Upper lobe of left lung (tissue), 6 donors: ENCODE measurements around the gene BBLN. TPM values are rescaled to one million over a fixed set of nuclear protein-coding genes. Genes with fewer than 3 reads are reported as not detected.

Source experiments
- ATAC-seq, 2 donors: fragments of 200-7000 bp; cut with Tn5 transposase; one replicate each; pipeline ENCODE4 v1.9.1; 2022; ENCODE audit warnings: mild to moderate bottlenecking in 2 of 2, moderate library complexity in 2 of 2; ENCODE audit not compliant: low FRiP score in 2 of 2
- DNase-seq, 2 donors: peaks; one replicate each; pipeline ENCODE4 v3.0.0-alpha.2; 2019 to 2020
- H3K27ac ChIP-seq, 4 donors: fragments of 200-600 bp; sonication (generic); one replicate each; pipeline ENCODE4 v1.5.1; 2016 to 2019
- H3K27me3 ChIP-seq, 4 donors: fragments of 200-600 bp; sonication (generic); one replicate each; pipeline ENCODE4 v1.5.1; 2017 to 2019
- H3K36me3 ChIP-seq, 4 donors: fragments of 200-600 bp; sonication (generic); one replicate each; pipeline ENCODE4 v1.5.1; 2016 to 2019
- H3K4me1 ChIP-seq, 4 donors: fragments of 200-600 bp; sonication (generic); one replicate each; pipeline ENCODE4 v1.5.1; 2018 to 2019
- H3K4me3 ChIP-seq, 4 donors: fragments of 200-600 bp; sonication (generic); one replicate each; pipeline ENCODE4 v1.5.1; 2017 to 2019; ENCODE audit warnings: mild to moderate bottlenecking in 2 of 4, moderate library complexity in 1 of 4
- H3K9me3 ChIP-seq, 4 donors: fragments of 200-600 bp; sonication (generic); one replicate each; pipeline ENCODE4 v1.5.1; 2018 to 2019
- CTCF ChIP-seq, 6 experiments: fragments of 450-650 bp in 4 of 6; fragments of 200-600 bp in 2 of 6; sonication (generic) in 2 of 6; IDR thresholded peaks; one replicate each; pipeline ENCODE4 v1.5.1; 2016 to 2019; ENCODE audit warnings: antibody characterized with exemption in 6 of 6
- EP300 ChIP-seq, 4 donors: sonication (generic); formaldehyde crosslinking; IDR thresholded peaks; one replicate each; pipeline ENCODE4 v1.5.1; 2017; ENCODE audit warnings: antibody characterized with exemption in 4 of 4, control low read depth in 2 of 4
- POLR2A ChIP-seq, 4 donors: fragments of 450-650 bp; IDR thresholded peaks; one replicate each; pipeline ENCODE4 v1.5.1; 2016 to 2017; ENCODE audit warnings: antibody characterized with exemption in 4 of 4, mild to moderate bottlenecking in 2 of 4
- POLR2AphosphoS5 ChIP-seq, 2 donors: sonication (generic); formaldehyde crosslinking; IDR thresholded peaks; one replicate each; pipeline ENCODE4 v1.5.1; 2017; ENCODE audit warnings: antibody characterized with exemption in 2 of 2
- WGBS, 2 donors: methylation state at CpG; one replicate each; pipeline ENCODE4 v1.1.5; 2017 to 2018; 5-methylcytosine and 5-hydroxymethylcytosine counted together
- total RNA-seq, 6 donors: library from RNA; depleted of rRNA in 4 of 6; stranded (reverse); fragments of >200 nt in 4 of 6; gene quantifications; one replicate each; pipeline versions ENCODE4 v1.1.0 to v1.2.1, GENCODE V29; 2016 to 2021
- donor health status: DM: no; HTN: no; CAD: no; lungs with moderate emphysema.
- donor health status: DM: no; HTN: yes; CAD: no; lungs with severe emphysema.

BBLN gene
- total RNA-seq, 6 donors from 2014 or later, result 62.4 to 204 (median 102) TPM

DNA sequence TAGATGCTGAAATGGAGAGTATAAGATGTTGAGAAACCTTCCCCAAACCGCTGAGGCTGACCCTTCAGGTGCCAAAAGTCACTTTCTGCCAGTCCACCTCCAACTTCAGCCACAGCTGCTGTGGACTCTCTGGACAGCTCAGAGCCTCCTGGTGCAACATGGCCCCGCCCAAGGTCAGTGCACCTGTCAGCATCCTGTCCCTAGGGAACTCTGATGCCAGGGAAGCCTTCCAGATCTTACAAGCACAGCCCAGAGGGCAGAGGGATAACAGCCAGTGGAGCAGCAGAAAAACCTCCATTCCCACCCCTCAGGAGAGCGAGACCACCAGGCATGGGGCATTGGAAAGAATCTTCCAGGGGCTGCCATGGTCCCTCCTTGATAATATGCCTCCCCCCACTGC, 22.1 kb upstream of the BBLN start:
- DNase-seq, result no peak
- H3K4me3 ChIP-seq, result no peak overlapping the region
- H3K36me3 ChIP-seq, result no peaks in the 10 kb centered on the region
- no peaks in the 10 kb centered on the region for H3K27me3 ChIP-seq
- no peaks in the 10 kb centered on the region for H3K9me3 ChIP-seq
- TF ChIP-seq POLR2A (IDR thresholded peaks at IDR 0.05), result no peak
- TF ChIP-seq POLR2AphosphoS5 (IDR thresholded peaks at IDR 0.05), result no peak
- no peak for TF ChIP-seq CTCF (IDR thresholded peaks at IDR 0.05)
- no peak for TF ChIP-seq EP300 (IDR thresholded peaks at IDR 0.05)
- H3K27ac ChIP-seq, result no peak overlapping the region
- peak in 1 of 2 donors; percentile 38 for ATAC-seq
- peaks cover 0 to 3% (median 0%) of the 10 kb centered on the region in 4 donors for H3K4me1 ChIP-seq
- WGBS, 2 donors, result 90 to 93% methylated on average over 1 to 3 of the region's 3 CpGs

GRCh38 chr9:128139621-128140020, 20.4 kb upstream of the BBLN start:
- Histone ChIP-seq H3K36me3 (no peaks in the 10 kb centered on the region), H3K4me1 (peaks cover 0 to 3% (median 0%) of the 10 kb centered on the region in 4 donors), H3K27me3 (no peaks in the 10 kb centered on the region), H3K4me3 (no peak overlapping the region), H3K27ac (no peak overlapping the region), H3K9me3 (no peaks in the 10 kb centered on the region)
- 77 to 90% methylated on average over 4 to 7 of the region's 16 CpGs for WGBS, 2 donors
- DNase-seq (no peak), ATAC-seq (no peak)
- TF ChIP-seq CTCF (IDR thresholded peaks at IDR 0.05), result no peak
- TF ChIP-seq POLR2AphosphoS5 (IDR thresholded peaks at IDR 0.05), result no peak
- no peak for TF ChIP-seq POLR2A (IDR thresholded peaks at IDR 0.05)
- no peak for TF ChIP-seq EP300 (IDR thresholded peaks at IDR 0.05)

- Histone ChIP-seq H3K4me1 (peaks cover 0 to 4% (median 1%) of the 10 kb centered on the region in 4 donors), H3K36me3 (no peaks in the 10 kb centered on the region), H3K9me3 (no peaks in the 10 kb centered on the region), H3K27me3 (no peaks in the 10 kb centered on the region), H3K27ac (no peak overlapping the region), H3K4me3 (no peak overlapping the region)
- ATAC-seq (no peak), DNase-seq (no peak)
- TF ChIP-seq CTCF (IDR thresholded peaks at IDR 0.05) (no peak), EP300 (IDR thresholded peaks at IDR 0.05) (no peak), POLR2AphosphoS5 (IDR thresholded peaks at IDR 0.05) (no peak), POLR2A (IDR thresholded peaks at IDR 0.05) (no peak)
- WGBS, 2 donors, result 57 to 98% methylated on average over 1 to 3 of the region's 3 CpGs
These were observed 18.5 kb upstream of the BBLN start for GRCh38 chr9:128141604-128142003.

- Histone ChIP-seq H3K9me3 (no peaks in the 10 kb centered on the region), H3K27ac (no peak overlapping the region), H3K27me3 (no peaks in the 10 kb centered on the region), H3K4me1 (peaks cover 0 to 4% (median 1%) of the 10 kb centered on the region in 4 donors), H3K4me3 (no peak overlapping the region), H3K36me3 (no peaks in the 10 kb centered on the region)
- 51 to 60% methylated on average over 4 of the region's 4 CpGs for WGBS, 2 donors
- no peak for TF ChIP-seq EP300 (IDR thresholded peaks at IDR 0.05)
- TF ChIP-seq POLR2AphosphoS5 (IDR thresholded peaks at IDR 0.05), result no peak
- no peak for TF ChIP-seq CTCF (IDR thresholded peaks at IDR 0.05)
- TF ChIP-seq POLR2A (IDR thresholded peaks at IDR 0.05), result no peak
- ATAC-seq, result no peak
- no peak for DNase-seq
These were observed 18.0 kb upstream of the BBLN start for GRCh38 chr9:128142061-128142460.

DNA sequence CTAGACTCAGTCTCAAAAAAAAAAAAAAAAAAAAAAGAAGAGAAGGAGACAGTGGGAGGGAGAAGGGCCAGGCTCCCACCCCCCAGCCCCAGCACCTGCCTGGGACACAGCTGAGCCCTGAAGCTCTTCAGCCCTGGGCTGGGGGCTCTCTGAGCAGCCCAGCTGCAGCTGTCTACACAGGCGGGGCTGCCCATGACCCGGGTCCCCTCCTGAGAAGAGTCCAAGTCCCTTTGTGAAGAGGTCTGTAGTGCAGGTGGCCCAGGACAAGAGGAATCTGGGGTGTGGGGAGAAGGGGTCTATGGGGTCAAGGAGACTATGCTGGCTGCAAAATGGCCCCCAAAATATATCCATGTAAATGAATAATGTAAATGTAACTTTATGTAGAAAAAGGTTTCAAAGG, 17.5 kb upstream of the BBLN start:
- Histone ChIP-seq H3K27me3 (no peaks in the 10 kb centered on the region), H3K27ac (no peak overlapping the region), H3K9me3 (no peaks in the 10 kb centered on the region), H3K4me3 (no peak overlapping the region), H3K4me1 (peaks cover 0 to 4% (median 1%) of the 10 kb centered on the region in 4 donors), H3K36me3 (no peaks in the 10 kb centered on the region)
- WGBS, 2 donors, result 73 to 80% methylated on average over 2 of the region's 2 CpGs
- TF ChIP-seq POLR2A (IDR thresholded peaks at IDR 0.05), result no peak
- TF ChIP-seq CTCF (IDR thresholded peaks at IDR 0.05), result no peak
- TF ChIP-seq EP300 (IDR thresholded peaks at IDR 0.05), result no peak
- TF ChIP-seq POLR2AphosphoS5 (IDR thresholded peaks at IDR 0.05), result no peak
- ATAC-seq (no peak), DNase-seq (no peak)
